Hepatocyte (in vitro differentiated cells): ENCODE measurements around the gene WNT3A.

Experiments
- EZH2 ChIP-seq: fragments of 200-600 bp; sonication (generic); IDR thresholded peaks from 2 replicates; pipeline ENCODE4 v1.6.1; 2016; ENCODE audit warnings: antibody characterized with exemption, mild to moderate bottlenecking, borderline replicate concordance
- EZH2phosphoT487 ChIP-seq: fragments of 200-600 bp; sonication (generic); IDR thresholded peaks from one replicate; pipeline ENCODE4 v1.6.1; 2018; ENCODE audit warnings: antibody characterized with exemption, mild to moderate bottlenecking, low read depth, moderate library complexity; ENCODE audit not compliant: unreplicated experiment, severe bottlenecking
- TF ChIP-seq, protein P1 (sequence below): fragments of 200-600 bp; sonication (generic); IDR thresholded peaks from 2 replicates; pipeline ENCODE4 v1.5.1; 2016; ENCODE audit warnings: antibody characterized with exemption, mild to moderate bottlenecking; ENCODE audit not compliant: poor library complexity

DNA sequence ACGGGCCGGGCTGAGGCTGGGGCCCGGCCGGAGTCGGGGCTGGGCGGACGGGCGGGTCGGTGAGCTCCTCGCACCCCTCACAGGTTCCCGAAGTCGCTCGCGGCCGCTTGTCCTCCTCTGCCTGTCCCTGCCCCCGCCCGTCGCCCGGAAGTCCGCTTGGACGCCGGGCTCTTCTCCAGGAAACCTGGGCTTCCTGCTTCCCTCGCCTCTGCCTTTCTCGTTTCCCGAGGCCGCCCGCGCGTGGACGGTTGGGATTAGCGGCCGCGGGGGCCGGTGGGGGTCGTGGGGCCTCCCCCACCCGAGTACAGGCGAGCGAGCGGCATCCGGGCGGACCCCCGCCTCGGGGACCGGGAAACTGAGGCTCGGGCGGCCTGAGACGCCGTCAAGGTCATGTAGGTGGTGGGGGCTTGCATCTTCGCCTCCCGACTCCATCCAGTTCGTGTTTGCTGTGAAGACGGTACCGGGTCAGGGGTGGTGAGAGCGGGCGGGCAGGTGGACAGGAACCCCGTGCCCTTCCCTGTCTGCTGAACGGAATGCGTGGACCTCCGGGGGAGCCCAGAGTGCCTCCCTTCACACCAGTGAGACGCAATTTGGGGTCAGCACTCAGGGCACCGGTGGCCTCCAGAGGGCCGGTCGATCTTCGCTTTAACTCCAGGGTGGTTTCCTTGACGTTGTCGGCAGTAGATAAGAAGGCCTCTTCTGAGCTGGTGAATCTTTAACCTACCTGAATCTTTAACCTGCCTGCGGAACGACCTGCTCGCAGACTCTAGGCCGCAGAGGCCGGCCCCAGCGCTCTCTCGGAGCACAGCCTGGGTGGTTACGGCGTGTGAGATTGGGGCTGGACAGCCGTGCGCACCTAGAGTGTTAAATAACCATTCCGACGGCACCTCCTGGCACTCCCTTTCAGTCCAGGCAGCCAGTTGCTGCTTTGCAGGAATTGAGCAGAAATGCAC is 76.4 kb downstream of the WNT3A start:
- TF ChIP-seq, protein P1, sequence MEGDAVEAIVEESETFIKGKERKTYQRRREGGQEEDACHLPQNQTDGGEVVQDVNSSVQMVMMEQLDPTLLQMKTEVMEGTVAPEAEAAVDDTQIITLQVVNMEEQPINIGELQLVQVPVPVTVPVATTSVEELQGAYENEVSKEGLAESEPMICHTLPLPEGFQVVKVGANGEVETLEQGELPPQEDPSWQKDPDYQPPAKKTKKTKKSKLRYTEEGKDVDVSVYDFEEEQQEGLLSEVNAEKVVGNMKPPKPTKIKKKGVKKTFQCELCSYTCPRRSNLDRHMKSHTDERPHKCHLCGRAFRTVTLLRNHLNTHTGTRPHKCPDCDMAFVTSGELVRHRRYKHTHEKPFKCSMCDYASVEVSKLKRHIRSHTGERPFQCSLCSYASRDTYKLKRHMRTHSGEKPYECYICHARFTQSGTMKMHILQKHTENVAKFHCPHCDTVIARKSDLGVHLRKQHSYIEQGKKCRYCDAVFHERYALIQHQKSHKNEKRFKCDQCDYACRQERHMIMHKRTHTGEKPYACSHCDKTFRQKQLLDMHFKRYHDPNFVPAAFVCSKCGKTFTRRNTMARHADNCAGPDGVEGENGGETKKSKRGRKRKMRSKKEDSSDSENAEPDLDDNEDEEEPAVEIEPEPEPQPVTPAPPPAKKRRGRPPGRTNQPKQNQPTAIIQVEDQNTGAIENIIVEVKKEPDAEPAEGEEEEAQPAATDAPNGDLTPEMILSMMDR: no peak
- no peak for TF ChIP-seq EZH2
- TF ChIP-seq EZH2phosphoT487: no peak
